GM19043 (cell line): Measurements from ENCODE around the gene HDAC4.

Source experiments
- ATAC-seq: cut with Tn5 transposase; IDR thresholded peaks from one replicate; pipeline ENCODE4 v1.9.1; 2021; ENCODE audit warnings: low read depth; ENCODE audit not compliant: unreplicated experiment

The HDAC4 gene

DNA sequence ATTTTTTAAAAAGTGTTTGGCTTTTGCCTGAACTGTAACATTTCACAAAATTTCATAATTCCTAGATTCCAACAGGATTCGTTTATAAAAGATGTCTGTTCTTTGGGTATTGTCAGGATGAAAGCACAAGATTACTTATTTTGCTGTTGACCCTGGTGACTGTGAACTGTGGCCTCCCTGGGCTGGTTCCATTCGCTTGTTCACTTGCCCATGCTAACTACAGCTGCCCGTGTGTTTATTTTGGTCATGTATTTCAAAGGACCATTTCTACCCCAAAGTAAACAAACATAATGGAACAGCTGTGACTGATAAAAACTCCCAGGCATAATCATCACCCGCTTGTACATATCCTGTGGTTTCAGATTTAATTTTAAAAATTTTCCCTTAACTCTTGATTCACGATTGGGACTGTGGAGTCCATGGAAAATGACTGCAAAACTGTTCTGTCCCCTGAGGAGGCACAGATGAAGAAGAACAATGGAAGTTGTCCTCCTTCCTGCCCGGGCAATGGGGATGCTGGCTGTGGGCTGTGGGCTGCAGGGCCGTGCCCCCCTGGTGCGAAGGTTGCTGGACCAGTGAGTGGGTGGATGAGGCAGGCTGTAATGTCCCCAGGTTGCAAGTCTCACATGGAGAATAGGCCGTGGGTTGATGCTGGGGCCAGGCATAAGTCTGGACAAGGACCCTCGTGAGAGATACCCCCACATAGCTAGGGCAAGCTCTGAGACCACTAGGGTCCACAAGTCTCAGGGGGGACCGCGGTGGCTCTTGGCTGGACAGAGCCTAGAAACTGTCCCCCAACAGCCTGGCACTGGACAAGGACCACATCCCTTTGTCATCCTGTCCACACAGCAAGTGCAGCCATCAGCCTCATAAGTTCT is 28.9 kb upstream of the HDAC4 start:
- ATAC-seq, result no peak

DNA sequence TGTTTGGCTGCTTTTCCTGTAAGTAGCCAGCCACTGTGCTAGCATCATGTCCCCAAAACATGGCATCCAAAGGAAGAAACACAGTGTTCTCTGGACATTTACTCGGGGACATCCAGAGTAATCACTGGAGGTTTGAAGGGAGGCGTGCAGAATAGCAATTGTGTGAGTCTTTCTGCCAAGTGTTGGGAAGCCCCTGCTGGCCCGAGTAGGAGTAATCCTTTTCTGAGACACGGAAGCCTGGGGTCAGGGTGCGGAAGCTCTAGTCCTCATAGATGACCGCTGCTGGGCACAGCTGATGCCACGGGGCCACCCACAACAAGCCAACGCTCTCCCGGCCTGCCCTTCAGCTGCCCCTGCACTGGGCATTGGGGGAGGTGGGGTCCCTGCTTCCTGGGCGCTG is 24.8 kb upstream of the HDAC4 start:
- ATAC-seq, result no peak

- ATAC-seq, result no peak
These were observed 23.7 kb upstream of the HDAC4 start for GRCh38 chr2:239424337-239425045.

- no peak for ATAC-seq
These were observed 22.7 kb upstream of the HDAC4 start for GRCh38 chr2:239423551-239423950.

- no peak for ATAC-seq
These were observed 21.0 kb upstream of the HDAC4 start for GRCh38 chr2:239421851-239422250.

DNA sequence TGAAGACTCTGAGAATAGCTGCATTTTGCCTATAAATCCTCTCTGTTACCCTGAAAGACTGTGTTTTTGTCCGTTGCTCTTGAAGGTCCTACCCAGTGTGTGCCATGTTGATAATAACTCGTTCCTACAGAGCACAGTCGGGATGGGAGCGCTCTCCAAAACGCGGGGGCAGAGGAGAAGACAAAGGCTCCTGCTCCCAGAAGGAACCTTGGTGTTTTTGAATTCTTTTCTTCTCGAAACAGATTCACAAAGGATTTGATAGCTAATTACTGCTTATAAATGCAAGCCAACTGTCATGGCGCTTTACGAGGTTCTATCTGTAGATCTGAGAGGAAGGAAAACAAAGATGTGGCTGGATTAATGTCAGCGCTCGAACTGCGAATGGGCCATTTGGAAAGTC is 19.3 kb upstream of the HDAC4 start:
- ATAC-seq, result no peak

DNA sequence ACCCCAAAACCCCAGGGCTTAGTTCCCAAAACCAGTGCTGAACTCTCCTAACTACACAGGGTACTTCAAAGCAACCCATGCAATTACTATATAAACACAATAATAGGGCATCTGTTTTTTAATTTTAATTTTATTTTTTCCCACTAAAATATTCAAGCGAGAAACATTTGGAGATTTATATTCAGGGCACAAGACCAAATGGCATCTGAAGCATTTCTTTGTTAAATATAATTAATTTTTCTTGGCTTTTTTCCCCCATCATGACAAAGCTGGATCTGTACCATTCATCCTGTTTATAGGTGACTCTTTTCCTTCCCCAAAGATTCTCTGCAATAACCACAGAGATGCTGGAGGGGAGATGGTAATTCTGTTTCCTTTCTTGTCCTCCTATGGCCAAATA is 18.1 kb upstream of the HDAC4 start:
- no peak for ATAC-seq

- ATAC-seq, result no peak
These were observed 12.2 kb upstream of the HDAC4 start for GRCh38 chr2:239412905-239413603.

DNA sequence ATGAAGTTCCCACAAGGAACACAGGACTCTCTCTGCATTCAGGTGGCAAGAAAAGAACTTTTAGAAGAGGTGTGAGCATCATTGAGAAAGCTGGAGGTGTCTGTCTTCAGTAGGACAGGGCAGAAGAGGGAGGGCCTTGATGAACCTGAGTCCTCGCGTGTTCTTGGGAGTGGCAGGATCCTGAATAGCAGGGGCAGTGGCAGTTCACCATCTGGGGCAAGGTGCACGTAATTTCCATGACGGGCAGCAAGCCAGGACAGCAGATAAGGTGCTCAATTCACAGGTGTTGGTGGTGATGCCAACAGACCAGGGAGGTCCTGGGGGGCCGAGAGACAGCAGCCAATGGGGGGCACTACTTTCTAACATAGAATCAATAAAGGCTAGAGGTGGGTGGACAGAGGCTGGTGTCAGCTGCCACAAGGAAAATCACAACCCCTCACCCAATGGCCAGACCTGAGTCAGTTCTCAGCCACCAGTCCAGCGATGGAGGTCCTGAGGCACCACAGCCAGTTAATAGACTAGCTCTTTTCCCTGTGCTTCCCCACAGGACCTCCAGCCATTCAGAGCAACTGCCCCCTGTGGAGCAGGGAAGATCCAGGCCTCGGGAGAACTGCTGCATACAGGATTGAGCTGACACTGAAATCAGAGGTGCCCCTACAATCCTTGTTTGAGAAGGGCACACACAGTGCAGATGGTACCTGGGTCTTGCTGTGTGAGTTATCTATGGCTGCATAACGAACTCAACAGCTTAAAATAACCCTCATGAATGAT is 10.9 kb upstream of the HDAC4 start:
- no peak for ATAC-seq

DNA sequence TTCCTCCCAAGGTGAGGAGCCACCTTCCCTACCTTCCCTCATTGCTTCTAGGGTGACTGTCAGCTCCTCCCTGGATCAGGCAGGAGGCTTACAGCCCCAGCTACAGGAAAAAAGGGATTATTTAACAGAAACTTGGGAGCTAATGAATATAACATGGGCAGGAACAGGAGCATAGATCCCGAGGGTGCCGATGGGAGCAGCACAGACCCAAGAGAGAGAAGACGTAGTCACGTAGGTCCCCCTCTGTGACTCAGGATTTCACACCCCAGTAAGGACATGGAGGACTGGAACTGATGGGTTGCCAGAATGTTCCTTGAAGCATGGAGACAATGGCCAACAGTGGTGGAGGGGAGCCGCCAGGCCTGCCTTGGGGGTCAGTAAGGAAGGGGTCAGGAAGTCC is 10.3 kb upstream of the HDAC4 start:
- no peak for ATAC-seq

DNA sequence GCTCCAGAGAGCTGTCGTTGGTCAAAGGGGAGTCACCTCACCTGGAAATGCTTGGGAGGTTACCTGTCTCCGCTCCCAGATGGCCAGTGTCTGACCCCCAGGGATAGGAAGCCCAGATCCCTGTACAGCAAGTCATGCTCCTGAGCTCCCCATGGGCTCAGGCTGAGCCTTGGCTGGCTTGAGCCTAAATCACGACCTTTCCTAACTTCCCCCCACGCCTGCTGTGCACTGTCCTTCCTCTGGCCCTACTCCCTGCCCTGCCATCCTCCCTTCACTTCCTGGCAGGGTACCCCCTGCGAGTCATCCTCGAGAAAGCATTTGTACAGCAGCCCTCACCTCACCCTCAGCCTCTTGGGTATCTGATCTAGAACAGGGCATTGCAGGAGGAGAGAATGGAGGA is 9.2 kb upstream of the HDAC4 start:
- no peak for ATAC-seq

DNA sequence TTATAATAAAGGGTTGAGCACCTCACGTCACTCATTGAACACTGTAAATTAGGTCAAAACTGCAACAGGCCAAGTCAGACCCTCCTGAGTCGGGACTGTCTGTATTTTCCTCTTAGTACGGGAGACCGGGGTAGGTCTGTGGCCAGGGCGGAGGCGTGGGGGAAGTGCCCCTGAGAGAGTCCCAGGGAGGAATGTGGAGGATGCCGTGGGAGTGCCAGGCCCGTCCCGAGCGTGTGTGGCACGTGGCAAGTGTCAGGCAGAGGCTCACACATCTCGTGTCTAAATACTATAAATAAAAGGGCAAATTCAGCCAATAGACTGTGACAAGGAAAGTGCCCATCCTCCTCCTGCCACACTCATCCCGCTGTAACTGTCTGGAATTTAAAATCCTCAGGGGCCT is 6.3 kb upstream of the HDAC4 start:
- no peak for ATAC-seq

DNA sequence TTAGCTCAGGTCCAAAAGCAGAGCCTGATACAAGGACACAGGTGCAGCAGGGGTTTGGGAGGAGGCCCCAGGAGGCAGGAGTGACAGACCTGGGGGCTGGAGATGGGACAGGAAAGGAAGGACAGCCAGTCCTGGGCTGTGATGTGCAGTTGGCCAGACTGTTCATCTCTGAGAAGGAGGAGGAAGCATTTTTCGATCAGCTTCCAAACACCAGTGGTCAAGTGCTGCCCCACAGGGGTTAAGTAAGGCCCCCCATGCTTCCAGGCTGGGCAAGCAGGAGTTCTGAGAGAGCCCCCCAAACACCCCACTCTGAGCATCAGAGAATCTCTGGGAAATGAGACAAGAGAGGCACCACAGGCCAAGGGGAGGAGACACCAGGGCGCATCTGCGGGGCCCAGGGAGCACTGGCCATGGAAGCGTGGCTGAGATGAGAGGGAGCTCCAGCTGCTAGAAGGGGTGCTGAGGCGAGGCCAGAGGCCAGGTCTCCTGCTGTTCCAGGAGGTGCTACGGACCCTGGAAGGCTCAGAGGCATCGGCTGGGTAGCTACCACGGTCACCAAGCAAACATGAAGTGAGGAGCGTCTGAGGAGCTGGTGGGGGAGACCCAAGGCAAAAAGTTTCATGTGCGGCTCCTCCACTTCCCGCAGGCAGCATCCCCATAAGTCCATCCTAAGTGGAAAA is 5.6 kb upstream of the HDAC4 start:
- ATAC-seq, result no peak

DNA sequence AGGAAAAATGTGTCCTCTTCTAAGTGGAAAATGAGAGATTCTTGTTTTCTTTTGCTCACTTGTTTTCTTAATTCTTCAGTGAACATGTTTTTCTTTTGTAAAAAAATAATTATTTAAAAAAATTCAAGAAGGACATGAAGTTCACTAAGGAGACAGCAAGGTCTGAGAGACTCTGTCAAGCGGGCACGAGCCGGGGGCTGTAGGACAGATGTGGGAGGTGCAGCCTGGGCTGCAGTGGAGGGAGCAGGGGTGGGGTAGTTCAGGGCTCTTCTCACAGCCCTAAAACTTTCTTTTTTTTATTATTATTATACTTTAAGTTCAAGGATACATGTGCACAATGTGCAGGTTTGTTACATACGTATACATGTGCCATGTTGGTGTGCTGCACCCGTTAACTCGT is 4.3 kb upstream of the HDAC4 start:
- ATAC-seq, result no peak

DNA sequence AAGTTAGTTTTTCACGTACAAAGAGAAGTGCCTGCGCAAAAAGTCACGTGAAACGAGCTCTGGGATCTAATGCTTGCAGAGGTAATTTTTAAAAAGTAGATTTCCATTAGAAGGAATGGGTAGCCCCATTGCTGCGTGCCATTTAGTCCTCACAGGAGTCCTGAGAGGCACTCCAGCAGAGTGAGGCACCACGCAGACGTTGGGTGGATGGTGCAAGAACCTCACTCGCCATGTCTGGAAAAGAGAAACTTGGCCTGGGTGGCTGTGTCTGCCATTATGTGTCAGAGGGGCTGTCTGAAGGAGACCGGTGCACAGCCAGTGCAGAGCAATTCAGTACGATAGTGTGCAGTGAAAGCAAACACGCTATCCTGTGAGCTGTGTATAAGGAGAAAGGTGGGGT is 1.8 kb upstream of the HDAC4 start:
- ATAC-seq, result no peak

DNA sequence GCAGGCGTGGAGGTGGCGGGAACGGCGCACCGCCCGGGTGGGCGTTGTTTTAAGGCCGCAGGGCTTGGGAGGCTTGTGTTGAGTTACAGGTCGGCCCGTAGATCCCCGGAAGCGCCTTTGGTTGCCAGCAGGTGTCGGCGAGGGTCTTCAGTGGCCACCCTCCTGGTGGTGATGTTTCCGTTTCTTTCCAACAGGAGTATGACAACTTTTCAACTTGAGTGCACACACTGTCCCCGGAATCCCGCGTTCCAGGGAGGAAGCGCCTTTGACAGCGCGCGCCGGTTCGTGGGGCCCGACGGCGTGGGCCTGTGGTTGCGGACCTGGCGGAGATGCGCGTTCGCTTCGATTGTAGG is 1.0 kb upstream of the HDAC4 start:
- ATAC-seq, result peak; percentile 8

DNA sequence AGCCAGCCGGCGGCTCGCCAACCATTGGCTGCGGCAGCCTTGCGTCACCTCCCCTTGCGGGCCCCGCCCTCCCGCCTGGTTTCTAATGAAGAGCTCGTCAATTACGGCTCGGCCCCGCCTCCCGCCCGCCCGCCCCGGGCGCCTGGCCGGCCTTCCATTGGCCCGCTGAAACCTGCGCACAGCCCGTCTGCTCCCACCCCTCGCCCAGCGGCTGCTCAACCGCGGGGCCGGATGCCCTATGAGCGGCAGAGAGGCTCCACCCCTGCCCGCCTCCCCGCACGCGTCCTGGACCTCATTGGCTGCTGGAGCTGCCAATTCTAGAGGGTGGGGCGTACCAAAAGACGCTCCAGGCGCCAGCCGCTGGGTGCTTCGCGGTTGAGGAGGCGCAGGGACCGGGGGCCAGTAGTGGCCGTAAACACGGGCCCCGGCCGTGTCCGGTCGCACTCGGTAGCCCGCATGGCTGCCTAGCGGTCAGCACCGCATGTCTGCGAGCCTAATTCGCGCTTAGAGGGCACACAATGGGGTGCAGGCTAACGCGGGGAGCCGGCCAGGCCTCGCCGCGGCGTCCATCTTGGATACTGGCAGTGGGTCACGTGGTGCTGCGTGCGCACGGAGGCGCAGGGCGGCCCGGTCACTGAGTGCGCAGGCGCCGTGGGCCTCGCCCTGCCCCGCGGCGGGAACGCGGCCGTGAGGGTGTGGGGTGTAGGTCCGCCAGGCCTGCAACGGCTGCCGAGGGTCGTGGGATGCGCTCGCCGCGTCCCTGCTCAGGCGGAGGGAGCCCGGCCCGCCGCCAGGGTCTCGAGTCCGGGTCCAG is 454 bp upstream of the HDAC4 start:
- ATAC-seq, result peak; percentile 82

DNA sequence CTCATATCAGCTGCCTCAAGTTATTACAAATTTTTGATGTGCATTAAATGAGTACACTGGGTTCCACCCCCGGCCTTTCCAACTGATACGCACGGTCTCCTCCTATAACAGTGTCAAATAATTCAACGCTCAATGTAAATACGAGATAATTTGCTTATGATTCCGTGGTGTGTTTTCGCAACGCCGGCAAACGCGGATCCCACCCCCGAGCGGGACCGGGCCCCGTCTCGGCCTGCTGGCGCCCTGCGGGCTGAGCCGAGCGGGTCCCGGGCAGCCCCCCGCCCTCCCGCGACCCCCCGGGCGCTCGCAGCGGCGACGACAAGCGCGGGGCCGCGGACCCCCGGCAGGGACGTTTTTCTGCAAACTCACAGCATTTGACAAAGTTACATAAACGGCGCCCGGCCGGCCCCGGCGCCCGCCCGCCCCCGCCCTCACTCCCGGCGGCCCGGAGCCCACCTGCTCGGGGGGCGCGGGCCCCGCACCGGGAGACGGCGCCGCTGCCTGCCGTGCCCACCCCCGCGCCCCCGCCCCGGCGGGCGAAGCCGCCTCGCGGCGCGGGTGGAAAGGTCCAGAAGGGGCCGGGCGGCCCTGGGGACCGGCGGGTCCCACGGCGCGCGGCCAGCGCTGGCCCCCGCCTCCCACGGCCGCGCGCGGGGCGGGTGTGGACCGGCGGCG is 762 bp downstream of the HDAC4 start:
- ATAC-seq, result no peak

DNA sequence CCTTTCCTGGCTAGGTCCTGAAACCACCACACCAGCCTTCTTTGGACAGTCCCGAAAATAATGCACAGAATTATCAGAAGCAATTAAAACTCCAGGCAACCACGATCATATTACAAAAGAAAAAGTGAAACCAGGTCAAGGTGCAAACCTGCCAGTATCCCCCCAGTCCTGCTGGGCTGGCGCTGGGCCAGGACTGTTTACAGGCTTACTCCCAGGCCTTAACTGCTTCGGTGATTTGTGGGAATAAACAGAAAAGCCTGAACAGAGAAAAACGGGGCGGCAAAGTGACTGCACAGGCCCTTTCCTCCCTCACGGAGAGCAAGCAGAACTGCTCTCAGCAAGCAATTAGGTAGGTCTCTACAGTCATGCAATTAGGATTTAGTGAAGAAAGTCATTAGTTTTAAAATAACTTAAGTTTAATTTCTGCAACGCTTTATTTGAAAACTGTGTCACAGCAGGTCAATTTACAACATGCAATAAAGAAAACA is 1.3 kb downstream of the HDAC4 start:
- ATAC-seq, result no peak
